ENCODE measurements around the gene FDX2. TPM values are rescaled to one million over a fixed set of nuclear protein-coding genes. Genes with fewer than 3 reads are reported as not detected.
A peak's percentile ranks its signal among the peaks of the same experiment; 100 is the strongest.

The FDX2 gene
- total RNA-seq, 4 donors from 2014 or later: 9.1 to 32.0 (median 21.9) TPM

DNA sequence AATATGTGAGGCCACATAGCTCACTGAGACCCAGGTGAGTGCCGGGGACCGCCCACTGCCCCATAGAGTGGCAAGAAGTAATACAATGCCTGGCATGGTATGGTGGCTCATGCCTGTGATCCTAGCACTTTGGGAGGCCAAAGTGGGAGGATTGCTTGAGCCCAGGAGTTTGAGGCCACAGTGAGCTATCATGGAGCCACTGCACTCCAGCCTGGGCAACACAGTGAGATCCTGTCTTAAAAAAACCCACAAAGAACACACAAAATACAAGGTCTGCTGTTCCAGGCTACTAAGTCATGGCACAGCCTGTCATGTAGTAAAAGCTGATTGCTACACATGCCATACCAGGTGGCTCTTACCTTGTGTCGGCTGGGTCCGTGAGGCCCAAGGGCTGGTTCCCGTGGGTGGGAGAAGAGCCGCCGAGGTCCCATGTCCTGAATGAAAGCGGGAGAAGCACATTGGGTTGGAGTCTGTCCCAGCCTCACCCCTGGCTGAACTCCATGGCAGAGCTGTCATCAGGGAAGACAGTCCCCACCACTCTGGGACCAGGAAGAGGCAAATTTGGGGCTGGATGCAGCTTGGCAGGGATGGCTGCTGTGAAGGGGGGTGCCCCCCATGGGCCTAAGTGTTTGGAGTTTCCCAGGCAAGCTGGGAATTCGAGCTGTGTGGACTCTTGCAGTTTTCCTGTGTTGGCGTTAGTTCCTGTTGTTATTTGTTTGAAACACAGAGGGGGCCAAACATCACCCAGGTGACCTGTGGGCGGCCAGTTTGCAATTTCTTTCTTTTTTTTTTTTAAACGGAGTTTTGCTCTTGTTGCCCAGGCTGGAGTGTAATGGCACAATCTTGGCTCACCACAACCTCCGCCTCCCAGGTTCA lies 3.2 kb upstream of the FDX2 start:
- no peak for TF ChIP-seq POLR2A (IDR thresholded peaks at IDR 0.05)
- TF ChIP-seq, protein P1, sequence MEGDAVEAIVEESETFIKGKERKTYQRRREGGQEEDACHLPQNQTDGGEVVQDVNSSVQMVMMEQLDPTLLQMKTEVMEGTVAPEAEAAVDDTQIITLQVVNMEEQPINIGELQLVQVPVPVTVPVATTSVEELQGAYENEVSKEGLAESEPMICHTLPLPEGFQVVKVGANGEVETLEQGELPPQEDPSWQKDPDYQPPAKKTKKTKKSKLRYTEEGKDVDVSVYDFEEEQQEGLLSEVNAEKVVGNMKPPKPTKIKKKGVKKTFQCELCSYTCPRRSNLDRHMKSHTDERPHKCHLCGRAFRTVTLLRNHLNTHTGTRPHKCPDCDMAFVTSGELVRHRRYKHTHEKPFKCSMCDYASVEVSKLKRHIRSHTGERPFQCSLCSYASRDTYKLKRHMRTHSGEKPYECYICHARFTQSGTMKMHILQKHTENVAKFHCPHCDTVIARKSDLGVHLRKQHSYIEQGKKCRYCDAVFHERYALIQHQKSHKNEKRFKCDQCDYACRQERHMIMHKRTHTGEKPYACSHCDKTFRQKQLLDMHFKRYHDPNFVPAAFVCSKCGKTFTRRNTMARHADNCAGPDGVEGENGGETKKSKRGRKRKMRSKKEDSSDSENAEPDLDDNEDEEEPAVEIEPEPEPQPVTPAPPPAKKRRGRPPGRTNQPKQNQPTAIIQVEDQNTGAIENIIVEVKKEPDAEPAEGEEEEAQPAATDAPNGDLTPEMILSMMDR (IDR thresholded peaks at IDR 0.05 in 4 of 5, conservative IDR thresholded peaks at IDR 0.05 in 1 of 5): no peak
- Histone ChIP-seq H3K36me3 (peaks cover 0 to 74% of the 10 kb centered on the region in 2 donors), H3K27ac (no peak overlapping the region), H3K27me3 (no peaks in the 10 kb centered on the region), H3K4me1 (peaks cover 8 to 12% of the 10 kb centered on the region in 2 donors), H3K4me3 (no peak overlapping the region), H3K9me3 (no peaks in the 10 kb centered on the region)
- intact Hi-C loops (cut with DNase I; ENCODE audit: low total_unique reads) (no loop called here), in situ Hi-C loops (cut with MboI; ENCODE audit: low sequenced_read_pairs in 4 of 4) (no loop called here)
- ATAC-seq: no peak
- no peak for DNase-seq

DNA sequence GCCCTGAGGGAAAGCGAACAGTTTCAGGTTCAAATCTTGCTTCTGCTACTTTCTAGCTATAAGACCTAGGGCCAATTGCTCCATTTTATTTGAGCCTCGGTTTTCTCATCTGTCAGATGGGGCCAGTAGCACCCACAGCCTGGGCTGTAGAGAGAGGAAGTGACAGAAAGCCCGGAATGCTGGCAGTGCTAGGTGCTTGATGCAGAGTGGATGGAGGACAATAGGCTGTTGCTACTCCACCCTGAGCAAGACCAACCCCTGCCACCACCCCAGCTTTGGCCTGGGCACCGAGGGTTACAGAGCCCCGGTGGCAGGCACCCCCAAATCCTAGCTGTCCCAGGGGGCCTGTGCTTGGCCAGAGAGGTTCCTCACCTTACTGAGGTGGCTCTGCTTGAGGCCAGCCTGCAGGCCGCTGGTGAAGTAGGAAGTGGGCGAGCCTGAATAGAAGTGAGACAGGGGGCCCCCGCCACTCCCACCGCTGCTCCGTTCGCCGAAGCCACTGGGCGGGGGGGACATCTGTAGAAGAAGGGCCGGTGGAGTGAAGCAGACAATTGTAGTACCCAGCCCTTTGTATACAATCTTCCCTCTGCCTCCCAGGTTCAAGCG lies 2.1 kb upstream of the FDX2 start:
- H3K36me3 ChIP-seq: peaks cover 0 to 65% of the 10 kb centered on the region in 2 donors
- H3K4me3 ChIP-seq: no peak overlapping the region
- in situ Hi-C loops (cut with MboI; ENCODE audit: low sequenced_read_pairs in 4 of 4) (no loop called here), intact Hi-C loops (cut with DNase I; ENCODE audit: low total_unique reads) (no loop called here)
- H3K9me3 ChIP-seq: no peaks in the 10 kb centered on the region
- no peak overlapping the region for H3K27ac ChIP-seq
- ATAC-seq (no peak), DNase-seq (no peak)
- H3K27me3 ChIP-seq: no peaks in the 10 kb centered on the region
- H3K4me1 ChIP-seq: peaks cover 8 to 12% of the 10 kb centered on the region in 2 donors
- TF ChIP-seq POLR2A (IDR thresholded peaks at IDR 0.05): no peak
- TF ChIP-seq, protein P1 (IDR thresholded peaks at IDR 0.05 in 4 of 5, conservative IDR thresholded peaks at IDR 0.05 in 1 of 5): no peak

DNA sequence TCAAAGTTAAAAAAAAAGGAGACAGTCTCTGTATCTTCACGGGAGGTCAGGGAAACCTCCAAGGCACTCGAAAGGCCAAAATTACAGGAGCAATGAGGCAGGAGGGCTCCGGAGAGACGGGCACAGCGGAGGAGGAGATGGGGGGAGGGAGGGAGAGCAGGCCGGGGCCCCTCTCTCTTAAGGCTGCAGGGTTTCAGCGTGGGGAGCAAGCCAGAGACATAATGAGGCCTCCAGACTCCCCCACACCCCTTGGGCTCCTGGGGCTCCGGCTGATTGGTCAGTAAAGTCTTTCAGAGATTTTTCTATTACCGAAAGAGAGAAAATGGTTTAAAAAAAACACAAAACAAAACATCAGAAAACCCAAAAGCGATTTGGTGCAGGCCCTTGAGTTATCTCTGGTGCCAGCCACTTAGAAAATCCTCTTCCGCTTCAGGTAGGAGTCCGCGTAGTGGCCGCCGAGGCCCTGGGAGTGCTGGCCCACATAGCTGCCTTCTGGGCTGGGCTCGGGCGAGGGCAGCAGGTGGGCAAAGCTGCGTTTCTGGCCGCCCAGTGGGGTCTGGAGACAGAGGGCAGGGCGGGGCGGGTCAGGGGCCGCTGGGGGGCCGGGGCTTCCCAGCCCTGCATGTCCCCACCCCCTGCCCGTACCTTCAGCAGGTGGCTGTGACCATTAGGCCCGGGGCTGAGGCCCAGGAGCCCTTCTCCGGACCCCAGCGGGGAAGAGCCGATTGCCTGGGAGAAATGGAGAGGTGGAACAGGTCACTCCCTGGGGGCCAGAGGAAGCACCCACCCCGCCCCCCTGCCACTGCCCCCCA lies 1.4 kb upstream of the FDX2 start:
- H3K4me3 ChIP-seq: no peak overlapping the region
- no peak for DNase-seq
- intact Hi-C loops (cut with DNase I; ENCODE audit: low total_unique reads) (no loop called here), in situ Hi-C loops (cut with MboI; ENCODE audit: low sequenced_read_pairs in 4 of 4) (no loop called here)
- ATAC-seq: no peak
- H3K27me3 ChIP-seq: no peaks in the 10 kb centered on the region
- H3K27ac ChIP-seq: no peak overlapping the region
- no peak for TF ChIP-seq POLR2A (IDR thresholded peaks at IDR 0.05)
- TF ChIP-seq, protein P1 (IDR thresholded peaks at IDR 0.05 in 4 of 5, conservative IDR thresholded peaks at IDR 0.05 in 1 of 5): no peak
- peaks cover 8 to 12% of the 10 kb centered on the region in 2 donors for H3K4me1 ChIP-seq
- no peaks in the 10 kb centered on the region for H3K9me3 ChIP-seq
- peaks cover 0 to 58% of the 10 kb centered on the region in 2 donors for H3K36me3 ChIP-seq

DNA sequence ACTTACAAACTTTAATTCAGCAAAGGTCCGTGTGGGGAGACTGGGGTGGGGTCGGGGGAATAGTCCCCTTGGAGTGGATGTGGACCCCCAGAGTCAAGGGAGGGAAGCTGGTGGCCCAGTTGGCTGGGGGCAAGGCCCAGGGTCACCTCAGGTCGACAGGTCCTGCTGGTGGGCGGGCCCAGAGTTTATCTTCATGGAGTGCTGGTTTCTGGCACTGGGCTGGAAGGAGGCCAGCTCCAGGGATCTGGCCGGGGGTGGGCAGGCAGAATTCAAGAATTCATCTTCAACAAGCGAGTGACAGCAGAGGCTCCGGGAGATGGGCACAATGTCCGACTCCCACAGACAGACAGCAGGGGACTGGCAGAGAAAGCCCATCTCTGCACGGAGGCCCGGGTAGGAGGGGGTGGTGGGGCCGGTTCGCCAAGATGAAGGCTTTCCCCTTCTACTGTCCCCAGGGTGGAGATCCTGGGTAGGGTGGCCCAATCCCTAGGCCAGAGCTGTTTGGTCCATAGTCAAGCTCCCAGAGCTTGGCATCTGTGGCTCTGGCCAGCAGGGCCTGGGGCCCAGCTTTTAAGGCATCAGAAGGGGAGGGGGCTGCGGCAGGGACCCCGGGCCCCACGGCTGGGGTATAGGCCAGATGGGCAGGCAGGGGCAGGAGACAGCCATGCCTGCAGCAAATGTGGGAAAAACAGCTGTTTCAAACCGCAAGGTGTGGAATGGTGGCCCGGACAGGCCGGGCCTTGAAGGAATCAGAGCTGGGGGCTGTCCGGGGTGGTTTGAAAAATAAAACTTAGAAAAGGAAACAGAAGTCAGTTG lies 622 bp upstream of the FDX2 start:
- Histone ChIP-seq H3K27me3 (no peaks in the 10 kb centered on the region), H3K27ac (peak overlapping the region; percentile 80 to 89 (median 86)), H3K36me3 (peaks cover 0 to 50% of the 10 kb centered on the region in 2 donors), H3K4me1 (peaks cover 8 to 12% of the 10 kb centered on the region in 2 donors), H3K4me3 (peak overlapping the region; percentile 92 to 98 (median 94)), H3K9me3 (no peaks in the 10 kb centered on the region)
- in situ Hi-C loops (cut with MboI; ENCODE audit: low sequenced_read_pairs in 4 of 4) (no loop called here), intact Hi-C loops (cut with DNase I; ENCODE audit: low total_unique reads) (loop anchor here (1.0 kb wide), 1 partner anchor 64 kb away; the partner anchor contains the start of gene TYK2)
- TF ChIP-seq POLR2A (IDR thresholded peaks at IDR 0.05): no peak
- TF ChIP-seq, protein P1 (IDR thresholded peaks at IDR 0.05 in 4 of 5, conservative IDR thresholded peaks at IDR 0.05 in 1 of 5): no peak
- ATAC-seq (peak in 1 of 2 donors; percentile 24), DNase-seq (no peak)

All from gastrocnemius medialis (tissue), 4 donors.